ENCODE results near the gene THAP8. TPM values are rescaled to one million over a fixed set of nuclear protein-coding genes. Genes with fewer than 3 reads are reported as not detected.

THAP8 gene
- total and polyA plus RNA-seq, 2 of the 8 experiments (the other 6 are each of a cell fraction or from before 2014, with no cell fraction given): 6.0 to 11.1 TPM

DNA sequence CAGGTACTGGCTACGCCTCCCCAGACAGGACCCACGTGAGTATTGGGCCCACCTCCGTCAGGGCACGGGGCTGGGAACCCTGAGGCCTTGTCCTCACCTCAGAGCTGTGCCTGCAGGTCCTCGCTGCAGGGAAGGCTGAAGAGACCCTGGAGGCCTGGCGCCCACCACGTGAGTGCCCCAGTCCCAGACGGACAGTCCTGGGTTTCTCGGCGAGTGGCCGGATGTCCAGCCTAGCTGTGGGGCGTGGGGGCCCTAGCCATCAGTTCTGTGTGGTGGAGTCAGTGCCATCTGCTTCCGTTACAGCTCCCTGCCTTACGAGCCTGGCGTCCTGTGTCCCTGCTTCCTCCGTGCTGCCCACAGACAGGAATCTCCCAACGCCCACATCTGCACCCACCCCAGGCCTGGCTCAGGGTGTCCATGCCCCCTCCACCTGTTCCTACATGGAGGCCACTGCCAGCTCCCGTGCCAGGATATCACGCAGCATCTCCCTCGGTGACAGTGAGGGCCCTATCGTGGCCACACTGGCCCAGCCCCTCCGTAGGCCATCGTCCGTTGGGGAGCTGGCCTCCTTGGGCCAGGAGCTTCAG lies 49.0 kb upstream of the THAP8 start:
- POLR2A ChIA-PET (ENCODE audit: partially characterized antibody): interaction anchor here (1.3 to 4.4 kb wide), 6 partner anchors 8 to 49 kb away, joined by 3 to 18 read pairs (median 5); partner anchors contain the start of genes OVOL3, POLR2I, TBCB and THAP8
- Histone ChIP-seq H2BK15ac (ENCODE audit: low read length) (no peak overlapping the region), H3K23ac (ENCODE audit: insufficient read length) (no peak overlapping the region), H2AFZ (ENCODE audit: low read length) (no peak overlapping the region), H3K56ac (replicated peaks; ENCODE audit: insufficient read length, low read depth, low read length) (no peak overlapping the region), H3K9ac (replicated peaks in 1 of 4; ENCODE audit: extremely low read depth in 1 of 4, low read depth in 3 of 4, low read length in 3 of 4) (no peak overlapping the region), H2BK120ac (replicated peaks; ENCODE audit: low read depth, low read length) (no peak overlapping the region), H4K8ac (ENCODE audit: extremely low read depth, insufficient read depth, low read length) (peak overlapping the region; percentile 1; the same call in 1 of the 2 replicates), H3K4me3 (ENCODE audit: extremely low read depth in 1 of 4, insufficient read depth in 2 of 4, low read depth in 3 of 4, low read length in 4 of 4) (no peak overlapping the region), H2BK5ac (ENCODE audit: low read depth, low read length) (no peak overlapping the region), H3K18ac (ENCODE audit: extremely low read depth, low read length) (no peak overlapping the region), H3K79me2 (ENCODE audit: control insufficient read depth in 1 of 2, insufficient read depth in 2 of 2, low read length in 2 of 2) (no peaks in the 10 kb centered on the region), H3K4me2 (ENCODE audit: insufficient read depth in 1 of 2, low read depth in 2 of 2, low read length in 2 of 2) (no peak overlapping the region), H3K27me3 (replicated peaks in 1 of 4; ENCODE audit: control insufficient read depth in 3 of 4, extremely low read depth in 1 of 4, insufficient read depth in 3 of 4, low read length in 3 of 4) (no peaks in the 10 kb centered on the region), H2AK5ac (ENCODE audit: low read depth, low read length) (no peak overlapping the region), H2BK20ac (ENCODE audit: low read length) (no peak overlapping the region), H3K9me3 (ENCODE audit: insufficient read depth in 2 of 2, low read depth in 1 of 2, low read length in 1 of 2) (no peaks in the 10 kb centered on the region), H4K91ac (replicated peaks; ENCODE audit: insufficient read length, low read length) (no peak overlapping the region), H4K20me1 (replicated peaks in 1 of 2; ENCODE audit: control insufficient read depth in 1 of 2, insufficient read depth in 2 of 2, low read length in 2 of 2) (peaks cover 0 to 3% of the 10 kb centered on the region in 2 experiments), H3K79me1 (ENCODE audit: low read depth, low read length) (no peaks in the 10 kb centered on the region), H2BK12ac (ENCODE audit: low read depth, low read length) (no peak overlapping the region), H3K4me1 (replicated peaks in 1 of 4; ENCODE audit: control insufficient read depth in 3 of 4, insufficient read depth in 4 of 4, low read length in 3 of 4) (peaks cover 0 to 3% (median under 1%) of the 10 kb centered on the region in 4 experiments; a peak in 3 of 7 replicates), H3K27ac (ENCODE audit: low read depth, low read length) (no peak overlapping the region), H3K23me2 (ENCODE audit: low read depth, low read length) (no peaks in the 10 kb centered on the region), H3K14ac (ENCODE audit: insufficient read length) (no peak overlapping the region), H3K36me3 (ENCODE audit: control insufficient read depth in 2 of 4, insufficient read depth in 4 of 4, low read length in 3 of 4) (peaks cover 13 to 57% (median 45%) of the 10 kb centered on the region in 4 experiments), H3K4ac (replicated peaks; ENCODE audit: insufficient read length, low read depth, low read length) (no peak overlapping the region), H4K5ac (ENCODE audit: insufficient read length, low read depth, low read length) (no peak overlapping the region)
- 86% methylated on average over 20 of the region's 24 CpGs; no CpG with 5 or more reads in 1 of the 2 experiments for WGBS, 2 experiments (ENCODE audit: extremely low coverage in 1 of 2, insufficient coverage in 1 of 2, insufficient read length in 1 of 2, insufficient replicate concordance in 2 of 2, low coverage in 1 of 2, low lambda C conversion rate in 2 of 2, missing lambda C conversion rate in 1 of 2)
- DNase-seq (ENCODE audit: low read depth in 1 of 2, low spot score in 2 of 2) (no peak), FAIRE-seq (no peak)
- TF ChIP-seq NANOG (IDR thresholded peaks at IDR 0.05; ENCODE audit: insufficient read depth, low read depth, low read length, poor library complexity, severe bottlenecking) (no peak), SP1 (IDR thresholded peaks at IDR 0.05; ENCODE audit: low read depth, low read length) (no peak), TCF12 (IDR thresholded peaks at IDR 0.05; ENCODE audit: low read depth, low read length) (no peak), EGR1 (IDR thresholded peaks at IDR 0.05; ENCODE audit: borderline replicate concordance, low read depth, low read length) (no peak), EZH2 (IDR thresholded peaks at IDR 0.05; ENCODE audit: low read depth, low read length, severe bottlenecking) (no peak), RXRA (IDR thresholded peaks at IDR 0.05; ENCODE audit: insufficient read depth, low read depth, low read length) (no peak), SIN3A (conservative IDR thresholded peaks at IDR 0.05 in 1 of 2, IDR thresholded peaks at IDR 0.05 in 1 of 2; ENCODE audit: low read depth in 1 of 2, low read length in 2 of 2) (no peak), SIRT6 (IDR thresholded peaks at IDR 0.05; ENCODE audit: low read length) (no peak), JUND (IDR thresholded peaks at IDR 0.05; ENCODE audit: low read length) (no peak)
- TF ChIP-seq, protein P1, sequence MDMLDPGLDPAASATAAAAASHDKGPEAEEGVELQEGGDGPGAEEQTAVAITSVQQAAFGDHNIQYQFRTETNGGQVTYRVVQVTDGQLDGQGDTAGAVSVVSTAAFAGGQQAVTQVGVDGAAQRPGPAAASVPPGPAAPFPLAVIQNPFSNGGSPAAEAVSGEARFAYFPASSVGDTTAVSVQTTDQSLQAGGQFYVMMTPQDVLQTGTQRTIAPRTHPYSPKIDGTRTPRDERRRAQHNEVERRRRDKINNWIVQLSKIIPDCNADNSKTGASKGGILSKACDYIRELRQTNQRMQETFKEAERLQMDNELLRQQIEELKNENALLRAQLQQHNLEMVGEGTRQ (IDR thresholded peaks at IDR 0.05; ENCODE audit: low read length): no peak
- CTCF ChIA-PET (ENCODE audit: partially characterized antibody): interaction anchor here (1.0 kb wide), 1 partner anchor 37 kb away, joined by 4 read pairs; no protein-coding TSS in a partner anchor

Data from H1 (cell line).